Measurements from ENCODE around the gene ROR2.

ROR2 gene

GRCh38 chr9:91948101-91948596, 1.9 kb downstream of the ROR2 start:
- no peak for DNase-seq

GRCh38 chr9:91946653-91947488, 3.2 kb downstream of the ROR2 start:
- DNase-seq = no peak

DNA sequence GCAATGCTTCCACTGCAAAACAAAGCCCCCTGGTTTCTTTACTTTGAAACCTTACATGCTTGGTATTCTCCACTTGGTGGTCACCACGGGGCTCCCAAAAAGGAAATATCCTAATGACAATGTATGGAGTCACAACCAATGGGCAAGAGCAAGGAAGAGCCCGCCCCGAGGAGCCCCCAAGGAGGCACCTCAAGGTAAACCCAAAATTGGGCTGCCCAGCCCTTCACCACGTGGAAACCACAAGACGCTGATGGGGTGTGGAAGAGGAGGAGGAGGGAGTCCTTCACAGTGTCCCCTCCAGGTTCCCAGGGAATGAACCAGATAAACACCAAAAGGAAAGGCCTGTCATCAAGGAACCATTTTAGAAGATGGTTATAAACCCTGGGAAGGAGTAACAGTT, 3.8 kb downstream of the ROR2 start:
- DNase-seq = no peak

DNA sequence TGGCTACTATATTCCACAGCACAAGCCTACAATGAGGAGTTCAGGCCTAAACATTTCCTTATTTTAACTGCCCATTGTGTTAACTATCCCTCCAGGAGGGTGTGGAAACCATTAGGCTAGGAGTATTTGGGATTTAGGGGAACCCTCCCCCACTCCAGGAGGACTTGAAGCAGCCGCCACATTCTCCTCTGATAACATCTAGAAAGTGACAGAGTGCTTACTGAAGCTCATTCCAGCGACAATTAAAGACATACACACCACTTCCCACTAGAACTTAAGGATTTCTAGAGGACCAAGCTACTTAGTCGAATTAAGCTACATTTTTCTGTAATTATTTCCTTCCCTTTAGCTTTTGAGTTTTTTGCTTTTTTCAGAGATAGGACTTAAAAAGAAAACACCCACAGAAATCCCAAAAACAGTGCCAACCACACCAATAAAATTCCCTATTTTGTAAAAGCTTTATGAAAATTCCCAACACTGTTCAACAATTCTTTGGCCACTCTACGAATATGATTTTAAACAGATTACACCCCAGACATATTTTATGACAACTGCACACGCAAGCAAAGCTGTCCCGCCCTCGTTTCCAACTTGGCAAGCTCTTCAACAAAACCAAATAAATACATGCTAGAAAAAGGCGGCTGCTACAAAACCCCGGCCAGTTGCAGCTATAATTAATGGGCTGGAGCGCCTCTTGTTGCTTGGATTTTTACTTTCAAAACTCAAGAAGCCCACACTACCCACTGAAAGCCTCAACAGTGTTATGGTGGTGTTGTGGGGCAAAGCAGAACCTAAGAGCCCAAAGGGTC, 4.5 kb downstream of the ROR2 start:
- no peak for DNase-seq

GRCh38 chr9:91944711-91945110, 5.3 kb downstream of the ROR2 start:
- DNase-seq = no peak

- DNase-seq = no peak
Measured at GRCh38 chr9:91943478-91944470, 6.3 kb downstream of the ROR2 start.

DNA sequence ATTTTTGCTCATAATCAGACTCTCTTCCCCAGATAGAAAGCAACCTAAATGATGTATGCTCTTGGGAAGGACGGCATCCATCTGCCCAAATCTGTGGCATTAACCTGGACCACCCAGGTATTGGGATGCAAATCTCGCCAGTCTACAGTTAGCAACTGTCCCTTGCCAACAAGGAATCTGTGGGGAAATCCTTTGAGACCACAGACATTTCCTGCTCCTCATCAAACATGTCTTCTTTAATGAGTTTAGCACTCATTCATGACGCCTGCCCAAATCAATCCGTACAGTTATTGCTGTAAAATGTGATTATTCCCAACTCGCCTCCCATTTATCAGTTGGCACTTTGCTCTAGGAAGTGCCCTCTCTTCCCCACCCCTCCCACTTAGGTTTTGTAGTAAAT, 7.8 kb downstream of the ROR2 start:
- no peak for DNase-seq

GRCh38 chr9:91939978-91940377, 10.1 kb downstream of the ROR2 start:
- DNase-seq = no peak

- no peak for DNase-seq
Measured at GRCh38 chr9:91937727-91938126, 12.3 kb downstream of the ROR2 start.

DNA sequence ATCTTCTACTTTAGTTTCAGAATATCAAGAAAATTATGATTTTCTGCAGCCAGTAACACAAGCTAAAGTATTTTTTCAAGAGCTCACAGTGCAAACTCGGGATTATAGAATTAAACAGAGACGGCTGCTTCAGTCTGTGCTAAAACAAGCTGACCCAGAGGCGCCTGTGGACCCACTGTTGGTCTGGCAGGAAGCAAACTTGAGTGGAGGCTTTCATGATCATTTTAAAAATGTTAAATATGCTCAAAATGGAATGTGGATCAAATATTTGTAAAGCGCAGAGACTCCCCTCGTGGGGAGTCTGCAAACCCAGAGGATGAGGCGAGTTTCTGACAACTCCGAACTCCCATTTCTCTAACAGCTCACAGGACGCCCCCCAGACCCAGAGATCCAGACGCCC, 13.0 kb downstream of the ROR2 start:
- no peak for DNase-seq

DNA sequence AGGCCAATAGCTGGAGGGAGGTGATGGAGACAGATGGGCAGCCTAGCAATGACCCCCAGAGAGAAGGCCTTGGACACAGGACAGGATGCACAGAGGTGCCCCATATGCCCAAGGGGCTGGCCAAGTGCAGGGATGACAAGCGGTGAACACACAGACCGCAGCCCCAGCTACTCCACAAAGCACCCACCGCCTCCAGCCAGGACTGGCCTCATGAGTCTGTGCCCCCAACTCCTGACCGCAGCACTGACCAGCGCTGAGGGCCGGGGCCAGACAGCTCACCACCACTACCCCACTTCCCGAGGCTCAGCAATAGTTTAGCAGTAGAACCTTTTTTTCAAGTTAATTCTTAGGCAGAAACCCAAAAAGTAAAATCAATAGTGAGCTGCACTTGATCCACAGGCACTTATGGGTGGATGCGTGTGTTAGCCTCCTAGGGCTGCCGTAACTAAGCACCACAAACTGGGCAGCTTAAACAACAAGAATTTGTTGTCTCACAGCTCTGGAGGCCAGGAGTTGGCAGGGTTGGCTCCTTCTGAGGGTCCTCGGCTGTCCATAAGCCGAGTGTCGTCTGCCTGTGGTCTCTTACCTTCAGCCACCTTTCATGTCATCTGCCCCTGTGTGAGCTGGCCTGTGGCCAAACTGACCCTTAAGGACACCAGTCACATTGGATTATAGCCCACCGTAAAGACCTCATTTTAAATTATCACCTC, 14.1 kb downstream of the ROR2 start:
- DNase-seq = no peak

DNA sequence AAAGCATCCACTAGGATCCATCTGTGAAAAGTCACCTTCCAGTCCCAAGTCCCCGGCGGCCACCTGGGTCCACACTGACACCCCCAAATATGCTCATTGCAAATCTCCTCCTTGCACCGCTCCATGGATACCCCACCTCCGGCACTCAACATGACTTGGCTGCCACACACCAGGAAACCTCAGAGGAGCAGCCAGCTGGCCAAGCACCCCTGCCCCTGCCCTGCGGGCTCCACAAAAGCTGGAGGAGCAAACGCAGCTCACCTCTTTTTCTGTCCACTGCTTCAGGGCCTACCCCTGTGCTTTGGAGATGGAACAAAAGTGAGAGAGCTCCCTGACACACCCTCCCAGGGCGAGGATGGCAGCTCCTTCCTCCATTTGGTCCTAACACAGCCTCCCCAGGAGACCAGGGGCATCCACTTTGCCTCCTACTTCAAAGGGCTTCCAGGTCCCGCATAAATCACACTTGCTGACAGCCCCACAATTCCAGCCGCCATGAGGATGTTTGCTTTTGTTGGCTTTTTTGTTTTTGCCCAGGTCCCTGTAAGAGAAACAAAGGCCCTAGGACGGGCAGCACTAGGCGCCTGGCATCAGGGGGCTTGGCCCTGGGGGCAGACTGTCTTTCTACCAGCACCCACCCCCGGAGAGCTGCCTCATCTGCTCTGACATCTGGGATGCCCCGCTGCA, 14.8 kb downstream of the ROR2 start:
- no peak for DNase-seq

DNA sequence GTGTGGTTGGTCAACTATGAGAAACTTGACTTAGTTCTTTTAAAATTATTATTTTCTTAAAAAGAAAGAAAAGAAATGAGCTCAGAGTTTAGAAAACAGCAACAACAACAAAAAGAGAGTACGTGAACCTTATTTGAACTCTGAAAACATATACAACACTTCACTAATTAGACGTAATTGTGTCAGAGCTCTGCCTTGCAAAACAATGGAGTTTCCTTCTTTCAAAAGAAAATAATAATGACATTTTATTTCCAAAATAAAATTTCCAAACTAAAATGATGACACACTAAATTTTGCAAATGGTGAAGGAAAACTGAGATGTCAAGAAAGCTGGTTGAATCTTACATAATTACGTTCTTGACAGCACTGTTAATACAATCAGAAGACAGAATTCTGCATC, 15.4 kb downstream of the ROR2 start:
- no peak for DNase-seq

GRCh38 chr9:91933556-91934352, 16.3 kb downstream of the ROR2 start:
- no peak for DNase-seq

- no peak for DNase-seq
Measured at GRCh38 chr9:91930475-91930874, 19.6 kb downstream of the ROR2 start.

DNA sequence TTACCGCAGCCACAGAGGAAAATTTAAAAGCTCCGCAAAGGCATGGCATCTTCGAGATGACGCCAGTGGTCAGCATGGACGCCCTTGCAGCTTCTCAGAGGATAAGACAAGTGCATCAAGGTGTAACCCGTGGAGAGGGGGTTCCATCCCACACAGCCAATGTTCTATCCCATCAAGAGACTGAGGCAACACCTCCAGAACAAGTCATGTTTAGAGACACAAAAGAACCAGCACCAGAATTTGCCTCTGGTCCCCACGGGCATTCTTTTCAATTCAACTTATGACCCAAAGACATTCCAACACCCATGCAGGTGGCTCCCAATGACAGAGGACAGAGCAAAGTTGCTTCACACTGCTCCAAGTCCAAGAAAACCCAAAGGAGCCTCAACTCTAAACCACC, 20.7 kb downstream of the ROR2 start:
- no peak for DNase-seq

GRCh38 chr9:91927922-91928510, 22.0 kb downstream of the ROR2 start:
- DNase-seq = no peak

DNA sequence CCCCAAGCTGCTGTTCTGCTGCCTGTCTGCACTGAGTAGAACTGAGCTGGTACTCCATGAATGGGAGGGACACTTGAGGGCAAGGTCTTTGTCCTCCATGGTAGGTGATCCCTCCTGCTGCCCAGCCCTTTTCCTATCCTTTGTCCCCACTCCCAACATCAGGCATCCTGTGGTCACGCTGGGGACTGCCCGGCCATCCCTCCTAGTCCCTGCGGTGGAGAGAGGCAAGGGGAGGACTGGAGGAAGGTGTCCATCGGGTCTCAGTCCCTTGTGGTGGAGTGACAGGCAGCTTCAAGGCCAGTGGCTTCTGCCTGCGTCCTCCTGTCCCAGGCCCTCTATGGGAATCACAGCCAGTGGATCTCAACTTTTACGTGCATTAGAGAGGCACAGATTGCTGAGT, 25.9 kb downstream of the ROR2 start:
- DNase-seq = no peak

DNA sequence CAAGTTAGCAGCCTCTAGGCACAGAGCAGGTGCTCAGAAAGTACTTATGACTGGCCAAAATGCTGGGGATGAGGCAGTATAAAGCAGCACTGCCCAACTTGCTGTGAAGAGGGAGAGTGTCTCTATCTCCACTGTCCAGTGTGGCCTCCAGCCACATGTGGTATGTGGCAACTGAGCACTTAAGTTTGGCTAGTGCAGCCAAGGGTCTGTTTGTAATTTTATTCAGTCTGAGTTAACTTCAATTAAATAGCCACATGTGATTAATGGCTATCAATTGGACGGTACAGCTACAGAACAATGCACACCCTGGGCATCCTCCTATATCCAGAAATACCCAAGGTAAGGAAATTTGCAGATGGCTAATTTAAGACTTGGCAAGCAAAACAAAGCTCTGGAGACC, 26.9 kb downstream of the ROR2 start:
- no peak for DNase-seq

GRCh38 chr9:91921371-91921770, 28.7 kb downstream of the ROR2 start:
- no peak for DNase-seq
